ENCODE data around the gene PPP5C. TPM values are rescaled to one million over a fixed set of nuclear protein-coding genes. Genes with fewer than 3 reads are reported as not detected.
"Not testable (repeated sequence)": the region's sequence is repeated elsewhere in the genome, so short reads cannot be mapped to it uniquely, and the experiment has no call there.

PPP5C gene
- total RNA-seq, 1 donor from 2014 or later, result 44.3 TPM

DNA sequence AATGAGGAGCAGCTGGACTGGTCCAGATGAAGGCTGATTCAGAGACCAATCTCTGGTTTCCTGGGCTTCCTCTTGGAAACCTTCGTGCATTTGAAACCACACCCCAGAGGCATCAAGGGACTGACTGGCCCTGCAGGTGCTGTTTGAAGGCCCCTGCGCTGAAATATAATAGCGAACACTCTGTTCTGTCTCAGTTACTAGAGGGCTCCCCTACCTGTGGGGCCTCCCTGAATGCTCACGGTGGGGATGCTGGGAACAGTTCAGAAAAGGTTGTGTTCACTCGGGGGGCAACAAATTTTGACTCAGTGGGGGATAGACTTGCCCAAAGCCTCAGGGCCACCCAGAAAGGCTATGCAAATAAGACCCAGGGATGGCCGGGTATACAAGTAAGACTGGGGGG lies 60.1 kb downstream of the PPP5C start:
- DNase-seq (ENCODE audit: low spot score), result no peak

GRCh38 chr19:46407856-46408663 lies 61.2 kb downstream of the PPP5C start:
- no peak for DNase-seq (ENCODE audit: low spot score)

- DNase-seq (ENCODE audit: low spot score), result no peak
Measured at GRCh38 chr19:46408664-46409039, 61.8 kb downstream of the PPP5C start.

DNA sequence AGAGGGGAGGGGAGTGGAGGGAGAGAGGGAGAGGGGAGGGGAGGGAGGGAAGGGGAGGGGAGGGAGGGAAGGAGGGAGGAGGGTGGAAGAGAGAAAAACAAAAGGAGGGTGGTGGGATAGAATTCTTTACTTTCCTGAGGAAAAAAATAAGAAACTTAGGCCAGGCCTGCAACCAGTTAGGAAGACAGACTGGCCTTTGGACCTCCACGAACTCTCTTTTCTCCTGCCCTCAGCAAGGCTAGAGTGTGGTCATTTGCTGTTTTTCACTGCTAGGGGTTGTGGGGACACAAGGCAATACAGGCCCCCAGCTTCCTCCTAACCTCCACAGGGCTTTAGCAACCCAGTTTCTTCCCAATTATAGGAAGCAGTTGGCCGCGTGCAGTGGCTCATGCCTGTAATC lies 62.3 kb downstream of the PPP5C start:
- DNase-seq (ENCODE audit: low spot score), result no peak

- no peak for DNase-seq (ENCODE audit: low spot score)
Measured at GRCh38 chr19:46410205-46411087, 63.6 kb downstream of the PPP5C start.

DNA sequence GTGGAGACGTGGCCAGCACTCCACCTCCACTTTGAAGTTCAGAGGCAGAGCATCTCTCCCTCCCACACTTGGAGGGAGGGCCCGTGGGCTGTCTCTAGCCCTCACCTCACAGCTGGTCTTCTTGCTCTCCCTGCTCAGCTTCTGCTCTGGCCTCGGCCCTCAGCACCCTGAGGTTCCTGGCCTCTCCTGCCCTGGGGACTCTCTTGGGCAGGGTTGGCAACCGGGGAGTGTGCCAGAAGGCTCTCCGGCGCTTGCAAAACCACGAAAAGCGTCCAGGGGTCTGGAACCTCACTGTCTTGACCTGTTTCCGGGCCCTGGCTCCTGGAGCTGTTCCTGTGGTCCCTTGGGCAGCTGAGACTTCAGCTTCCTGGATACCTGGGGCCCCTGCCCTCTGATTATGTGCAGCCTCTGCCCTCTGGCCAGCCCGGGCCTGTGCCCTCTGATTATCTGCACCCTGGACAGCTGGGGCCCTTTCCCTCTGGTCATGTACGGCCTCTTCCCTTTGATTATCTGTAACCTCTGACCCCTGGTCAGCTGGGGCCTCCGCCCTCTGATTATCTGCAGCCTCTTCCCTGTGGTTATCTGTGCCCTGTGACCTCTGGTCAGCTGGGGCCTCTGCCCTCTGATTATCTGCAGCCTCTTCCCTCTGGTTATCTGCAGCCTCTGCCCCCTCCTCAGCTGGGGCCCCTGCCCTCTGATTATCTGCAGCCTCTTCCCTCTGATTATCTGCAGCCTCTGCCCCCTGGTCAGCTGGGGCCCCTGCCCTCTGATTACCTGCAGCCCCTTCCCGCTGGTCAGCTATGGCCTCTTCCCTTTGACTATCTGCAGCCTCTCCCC lies 64.4 kb downstream of the PPP5C start:
- DNase-seq (ENCODE audit: low spot score), result no peak

- no peak for DNase-seq (ENCODE audit: low spot score)
Measured at GRCh38 chr19:46411925-46412649, 65.2 kb downstream of the PPP5C start.

DNA sequence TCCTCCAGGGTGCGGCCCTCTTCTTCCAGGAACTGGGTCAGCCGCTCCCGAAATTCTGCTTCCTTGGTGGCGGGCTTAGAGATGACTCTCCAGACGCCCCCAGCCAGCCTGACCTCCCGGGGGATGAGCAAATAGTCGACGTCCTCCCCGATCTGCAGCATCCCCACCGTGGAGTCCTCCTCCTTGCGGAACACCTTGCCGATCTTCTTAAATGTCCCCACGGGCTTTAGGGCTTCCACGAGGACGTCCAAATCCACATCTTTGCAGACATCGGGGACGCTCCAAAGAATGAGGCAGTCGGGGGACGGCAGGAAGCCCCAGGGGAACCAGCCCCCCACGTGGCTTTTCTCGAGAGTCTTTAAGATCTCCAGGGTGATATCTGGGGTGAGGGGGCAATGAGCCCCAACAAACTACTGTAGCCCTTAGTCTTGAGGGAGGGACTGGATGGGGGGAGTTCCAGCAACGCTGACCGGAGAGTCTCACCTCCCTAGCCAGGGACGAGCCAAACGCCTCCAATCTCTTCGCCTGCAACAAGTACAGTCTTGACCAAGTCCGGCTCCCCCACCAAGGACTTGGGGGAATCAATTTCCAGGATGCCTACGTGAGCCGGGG lies 65.9 kb downstream of the PPP5C start:
- DNase-seq (ENCODE audit: low spot score), result no peak

DNA sequence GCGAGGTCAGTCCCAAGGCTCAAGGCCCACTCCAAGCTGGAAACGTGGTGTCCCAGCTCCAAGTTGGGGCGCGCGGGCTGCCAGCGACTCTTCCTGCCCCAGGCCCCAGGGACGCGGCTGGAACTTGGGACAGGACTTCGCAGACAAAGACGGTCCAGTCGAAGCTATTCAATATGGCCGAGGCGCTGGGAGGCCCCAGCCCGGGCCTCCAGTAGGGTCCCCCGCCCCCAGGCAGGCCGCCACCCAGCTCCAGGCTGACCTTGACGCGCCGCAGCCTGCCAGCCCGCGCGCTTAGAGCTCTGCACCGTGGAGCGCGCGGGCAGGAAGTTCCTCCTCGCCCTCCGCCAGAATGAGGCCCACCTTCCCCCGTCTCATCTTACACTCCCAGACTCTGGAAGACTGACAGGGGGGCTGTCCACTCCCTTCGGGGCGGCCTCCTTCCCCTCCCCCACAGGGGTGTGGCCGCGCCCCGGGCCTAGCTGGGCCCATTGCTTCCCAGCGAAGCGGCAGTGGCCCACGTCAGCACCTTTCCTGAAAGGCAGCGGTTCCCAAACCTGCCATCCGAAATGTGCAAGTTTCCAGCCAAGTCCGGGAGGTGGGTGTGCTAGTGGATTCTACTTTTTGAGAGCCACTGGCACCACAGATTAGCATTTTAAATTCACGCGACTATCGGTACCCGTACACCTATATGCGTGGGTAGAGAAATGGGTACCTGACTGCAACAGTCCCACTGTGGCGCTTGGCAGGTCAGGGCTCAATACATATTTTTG lies 66.6 kb downstream of the PPP5C start, which contains the start of gene CCDC8:
TSS of gene CCDC8 (minus strand) at position 303 of the 770 bp plus-strand sequence. CDS start 754 bp downstream, outside the sequence.
- no peak for DNase-seq (ENCODE audit: low spot score)

DNA sequence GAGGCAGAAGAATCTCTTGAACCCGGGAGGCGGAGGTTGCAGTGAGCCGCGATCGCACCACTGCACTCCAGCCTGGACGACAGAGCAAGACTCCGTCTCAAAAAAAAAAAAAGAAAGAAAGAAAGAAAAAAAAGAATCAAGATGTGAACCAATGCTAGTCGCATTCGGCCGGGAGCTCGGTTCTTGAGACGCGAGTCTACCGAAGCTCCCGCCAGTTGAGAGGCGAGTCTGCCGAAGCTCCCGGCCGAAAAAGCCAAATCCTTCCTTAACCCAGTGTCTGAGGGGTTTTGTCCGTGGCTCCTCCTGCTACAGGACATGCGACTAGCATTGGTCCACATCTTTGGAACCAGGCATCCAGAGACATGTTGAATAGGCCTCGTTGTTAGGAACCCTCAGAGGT lies 68.0 kb downstream of the PPP5C start:
- not testable (repeated sequence) for DNase-seq (ENCODE audit: low spot score)

DNA sequence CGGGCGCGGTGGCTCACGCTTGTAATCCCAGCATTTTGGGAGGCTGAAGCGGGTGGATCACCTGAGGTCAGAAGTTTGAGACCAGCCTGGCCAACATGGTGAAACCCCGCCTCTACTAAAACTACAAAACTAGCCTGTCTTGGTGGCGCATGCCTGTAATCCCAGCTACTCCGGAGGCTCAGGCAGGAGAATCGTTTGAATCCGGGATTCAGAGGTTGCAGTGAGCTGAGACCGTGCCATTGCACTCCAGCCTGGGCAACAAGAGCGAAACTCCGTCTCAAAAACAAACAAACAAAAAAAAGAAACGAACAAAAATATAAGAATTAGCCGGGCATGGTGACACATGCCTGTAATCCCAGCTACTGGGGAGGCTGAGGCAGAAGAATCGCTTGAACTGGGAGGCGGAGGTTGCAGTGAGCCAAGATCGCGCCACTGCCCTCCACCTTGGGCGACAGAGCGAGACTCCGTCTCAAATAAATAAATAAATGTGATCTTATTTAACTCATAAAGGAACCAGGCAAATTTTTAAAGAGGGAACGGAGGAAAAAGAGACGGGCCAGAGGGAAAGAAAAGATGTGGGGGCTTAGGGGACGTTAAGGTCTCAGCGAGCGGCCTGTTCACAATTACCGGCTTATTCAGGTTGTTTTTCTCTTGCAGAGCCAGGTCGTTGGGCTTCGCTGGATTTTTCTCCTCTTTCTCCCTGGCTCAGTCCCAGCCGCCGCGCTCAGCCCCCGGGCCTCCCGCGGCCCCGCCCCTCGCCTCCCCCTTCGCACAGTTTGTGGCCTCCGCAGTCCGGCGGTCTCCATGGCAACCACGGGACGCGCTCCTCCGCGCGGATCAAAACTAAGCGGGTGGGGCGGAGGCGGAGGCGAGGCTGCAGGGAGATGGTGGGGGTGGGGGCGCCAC lies 69.2 kb downstream of the PPP5C start:
- DNase-seq (ENCODE audit: low spot score), result not testable (repeated sequence)

DNA sequence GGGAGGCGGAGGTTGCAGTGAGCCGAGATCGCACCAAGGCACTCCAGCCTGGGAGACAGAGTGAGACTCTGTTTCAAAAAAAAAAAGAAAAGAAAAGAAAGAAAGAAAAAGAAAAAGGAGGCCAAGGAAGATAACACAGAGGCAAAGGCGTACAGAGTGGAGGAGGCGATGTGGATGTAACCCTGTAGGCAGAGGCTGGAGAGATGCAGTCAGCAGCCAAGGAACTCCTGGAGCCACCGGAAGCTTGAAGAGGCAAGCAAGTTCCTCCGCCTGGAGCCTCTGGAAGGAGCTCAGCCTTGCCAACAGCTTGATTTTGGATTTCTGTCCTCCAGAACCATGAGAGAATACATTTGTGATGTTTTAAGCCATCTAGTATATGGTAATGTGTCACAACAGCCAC lies 73.2 kb downstream of the PPP5C start:
- no peak for DNase-seq (ENCODE audit: low spot score)

GRCh38 chr19:46422344-46422743 lies 75.5 kb downstream of the PPP5C start:
- DNase-seq (ENCODE audit: low spot score), result no peak

DNA sequence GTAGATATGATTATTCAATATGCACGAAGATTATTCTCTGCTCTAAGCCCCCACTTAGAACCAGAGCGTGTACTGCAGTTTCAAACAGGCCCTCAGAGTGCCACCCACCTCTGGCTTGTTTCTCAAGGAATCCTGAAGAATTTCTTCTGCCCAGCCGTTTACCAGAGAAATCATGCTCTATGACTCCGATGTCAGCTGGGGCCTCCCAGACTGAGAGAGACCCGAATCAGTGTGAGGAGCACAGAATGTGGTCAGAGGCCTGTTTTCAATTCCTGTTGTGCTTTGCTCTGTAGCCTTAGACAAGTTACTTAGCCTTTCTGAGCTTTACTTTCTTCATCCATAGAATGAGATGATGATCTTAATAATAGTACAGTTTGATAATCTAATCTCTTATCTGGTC lies 76.3 kb downstream of the PPP5C start:
- DNase-seq (ENCODE audit: low spot score), result no peak

GRCh38 chr19:46426035-46426505 lies 79.2 kb downstream of the PPP5C start:
- DNase-seq (ENCODE audit: low spot score), result no peak

DNA sequence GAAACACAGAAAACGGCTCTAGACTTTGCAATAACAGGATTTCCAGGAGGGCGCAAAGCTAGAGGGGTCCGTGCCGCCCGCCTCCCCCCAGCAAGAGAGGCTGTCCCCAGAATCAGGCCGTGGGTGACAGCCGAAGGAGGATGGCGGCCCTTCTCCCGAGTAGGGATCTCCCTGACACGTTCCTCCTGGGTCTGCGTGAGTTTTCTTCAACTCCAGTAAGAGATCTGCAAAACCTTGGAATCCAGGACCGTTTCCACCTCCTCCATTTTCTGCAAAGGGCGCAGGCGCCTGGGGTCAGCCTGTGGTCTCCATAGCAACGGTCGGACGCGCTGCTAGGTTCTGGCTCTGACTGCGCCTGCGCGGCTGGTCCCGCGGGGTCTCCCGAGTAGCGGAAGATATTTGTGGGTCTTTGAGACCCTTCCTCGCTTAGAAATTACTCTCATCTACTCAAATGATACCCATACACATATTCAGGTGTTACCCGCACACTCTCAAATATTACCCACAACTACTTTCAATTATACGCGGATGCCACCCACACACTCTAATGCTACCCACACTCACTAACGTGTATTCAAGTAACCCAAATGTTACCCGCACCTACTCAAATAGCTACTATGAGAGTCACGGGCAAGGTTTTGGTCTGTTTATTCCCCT lies 79.7 kb downstream of the PPP5C start:
- no peak for DNase-seq (ENCODE audit: low spot score)

- DNase-seq (ENCODE audit: low spot score), result no peak
Measured at GRCh38 chr19:46427518-46428045, 80.7 kb downstream of the PPP5C start.

All from mesenteric fat pad (tissue), 1 donor.